Measurements from ENCODE around the gene RAI14.
"Not testable (repeated sequence)": the region's sequence is repeated elsewhere in the genome, so short reads cannot be mapped to it uniquely, and the experiment has no call there.

- TF ChIP-seq CTCF (conservative IDR thresholded peaks at IDR 0.05 in 1 of 2, IDR thresholded peaks at IDR 0.05 in 1 of 2; ENCODE audit: low read depth in 1 of 2, low read length in 2 of 2); EZH2 (IDR thresholded peaks at IDR 0.05; ENCODE audit: low read length, missing control alignments): not testable (repeated sequence)
These were observed 97.1 kb downstream of the RAI14 start for GRCh38 chr5:34753236-34753635.
